Measurements from ENCODE around the gene ZNF618.
"Not testable (repeated sequence)": the region's sequence is repeated elsewhere in the genome, so short reads cannot be mapped to it uniquely, and the experiment has no call there.

Gene ZNF618

GRCh38 chr9:114070188-114071103 lies 194.3 kb downstream of the ZNF618 start:
- DNase-seq, result no peak

GRCh38 chr9:114071197-114071795 lies 195.2 kb downstream of the ZNF618 start:
- no peak for DNase-seq

- DNase-seq, result peak; percentile 81
Measured at GRCh38 chr9:114072184-114073140, 196.4 kb downstream of the ZNF618 start.

- DNase-seq, result no peak
Measured at GRCh38 chr9:114075602-114076001, 199.5 kb downstream of the ZNF618 start.

- no peak for DNase-seq
Measured at GRCh38 chr9:114076237-114077161, 200.4 kb downstream of the ZNF618 start.

- DNase-seq, result no peak
Measured at GRCh38 chr9:114077162-114077837, 201.2 kb downstream of the ZNF618 start.

GRCh38 chr9:114078021-114078780 lies 202.1 kb downstream of the ZNF618 start, which contains the start of gene AMBP:
TSS of gene AMBP (minus strand) at chr9:114078300. CDS start at chr9:114078209, 91 bp downstream.
- DNase-seq, result no peak

- no peak for DNase-seq
Measured at GRCh38 chr9:114078781-114079156, 202.7 kb downstream of the ZNF618 start.

GRCh38 chr9:114080195-114080772 lies 204.2 kb downstream of the ZNF618 start:
- DNase-seq, result no peak

GRCh38 chr9:114080773-114081440 lies 204.8 kb downstream of the ZNF618 start:
- no peak for DNase-seq

- no peak for DNase-seq
Measured at GRCh38 chr9:114081441-114082016, 205.4 kb downstream of the ZNF618 start.

- DNase-seq, result peak; percentile 92
Measured at GRCh38 chr9:114082017-114082762, 206.1 kb downstream of the ZNF618 start.

GRCh38 chr9:114082763-114083412 lies 206.8 kb downstream of the ZNF618 start:
- DNase-seq, result not testable (repeated sequence)

GRCh38 chr9:114083666-114084065 lies 207.6 kb downstream of the ZNF618 start:
- no peak for DNase-seq

- DNase-seq, result no peak
Measured at GRCh38 chr9:114084282-114085073, 208.4 kb downstream of the ZNF618 start.

- no peak for DNase-seq
Measured at GRCh38 chr9:114085387-114085789, 209.3 kb downstream of the ZNF618 start.

- DNase-seq, result no peak
Measured at GRCh38 chr9:114086009-114086408, 209.9 kb downstream of the ZNF618 start.

Data from right forelimb (tissue), 1 donor.